ENCODE data around the gene SPATA2L.

SPATA2L gene

DNA sequence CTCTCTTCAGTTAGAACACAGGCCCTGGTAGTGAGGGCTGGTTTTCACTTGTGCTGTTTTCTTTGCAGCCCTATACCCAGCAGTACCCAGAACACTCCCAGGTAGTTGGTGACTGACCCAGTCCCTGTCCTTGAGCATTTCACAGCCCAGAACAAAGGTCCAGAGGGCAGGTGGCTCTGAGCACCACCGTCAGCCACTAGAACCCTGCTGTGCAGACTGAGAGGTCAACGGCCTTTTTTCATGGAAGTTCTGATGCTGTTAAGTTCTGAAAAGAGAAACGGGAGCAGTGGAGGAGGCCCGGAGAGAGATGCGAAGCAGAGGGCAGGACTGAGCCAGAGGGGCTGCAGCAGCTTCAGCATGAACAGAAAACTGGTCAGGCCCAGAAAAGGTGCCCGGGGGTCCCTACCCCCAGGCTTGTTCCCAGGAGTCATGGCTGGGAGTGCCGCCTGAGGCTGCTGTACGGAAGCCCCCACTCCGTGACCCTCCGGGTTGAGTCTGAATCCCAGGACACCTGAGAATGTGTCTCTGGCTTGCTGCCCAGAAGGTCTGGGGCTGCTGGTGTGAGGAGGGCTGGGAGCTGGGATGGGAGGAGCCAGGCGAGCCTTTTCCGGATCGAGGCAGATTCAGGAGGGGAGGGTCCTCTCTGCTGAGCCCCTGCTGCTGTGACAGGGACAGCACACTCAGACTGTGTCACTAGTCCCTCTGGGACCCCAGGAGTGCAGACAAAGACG is 28.5 kb upstream of the SPATA2L start:
- TF ChIP-seq PAX5 (IDR thresholded peaks at IDR 0.05; ENCODE audit: insufficient read depth, low read length, severe bottlenecking) = no peak
- TF ChIP-seq SPI1 (IDR thresholded peaks at IDR 0.05; ENCODE audit: low read depth, low read length) = no peak
- TF ChIP-seq POLR2AphosphoS5 (IDR thresholded peaks at IDR 0.05; ENCODE audit: low read depth, low read length) = no peak; the same call in 1 of the 2 replicates
- no peak for TF ChIP-seq TAF1 (IDR thresholded peaks at IDR 0.05; ENCODE audit: low read depth, low read length)
- no peak for TF ChIP-seq POU2F2 (IDR thresholded peaks at IDR 0.05; ENCODE audit: low read depth, low read length)
- TF ChIP-seq POLR2A (IDR thresholded peaks at IDR 0.05; ENCODE audit: low read depth, low read length) = no peak
- no peak for FAIRE-seq
- no peak for DNase-seq (ENCODE audit: insufficient read length, low spot score)

DNA sequence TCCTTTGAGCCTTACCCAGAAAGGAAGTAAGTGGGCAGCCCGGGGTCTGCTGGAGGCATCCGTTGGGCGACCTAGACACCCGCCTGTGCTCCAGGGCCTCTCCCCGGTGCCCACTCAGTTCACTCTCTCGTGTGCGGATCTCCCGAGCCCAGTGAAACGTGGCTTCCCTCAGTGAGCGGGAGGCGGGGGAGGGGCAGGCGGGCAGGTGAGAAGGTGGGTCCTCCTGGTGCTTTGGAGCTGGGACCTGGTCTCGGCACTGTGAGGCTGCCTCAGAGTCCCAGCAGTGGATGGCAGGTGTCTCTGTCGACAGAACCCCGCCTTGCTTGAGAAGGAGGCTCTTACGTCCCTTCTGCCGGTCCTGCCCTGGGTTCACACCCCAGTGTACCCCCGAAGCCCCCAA is 27.8 kb upstream of the SPATA2L start:
- no peak for DNase-seq (ENCODE audit: insufficient read length, low spot score)
- no peak for FAIRE-seq
- TF ChIP-seq PAX5 (IDR thresholded peaks at IDR 0.05; ENCODE audit: insufficient read depth, low read length, severe bottlenecking) = no peak
- TF ChIP-seq TAF1 (IDR thresholded peaks at IDR 0.05; ENCODE audit: low read depth, low read length) = no peak
- no peak for TF ChIP-seq POU2F2 (IDR thresholded peaks at IDR 0.05; ENCODE audit: low read depth, low read length)
- TF ChIP-seq POLR2AphosphoS5 (IDR thresholded peaks at IDR 0.05; ENCODE audit: low read depth, low read length) = no peak; the same call in 1 of the 2 replicates
- TF ChIP-seq POLR2A (IDR thresholded peaks at IDR 0.05; ENCODE audit: low read depth, low read length) = no peak
- TF ChIP-seq SPI1 (IDR thresholded peaks at IDR 0.05; ENCODE audit: low read depth, low read length) = no peak

DNA sequence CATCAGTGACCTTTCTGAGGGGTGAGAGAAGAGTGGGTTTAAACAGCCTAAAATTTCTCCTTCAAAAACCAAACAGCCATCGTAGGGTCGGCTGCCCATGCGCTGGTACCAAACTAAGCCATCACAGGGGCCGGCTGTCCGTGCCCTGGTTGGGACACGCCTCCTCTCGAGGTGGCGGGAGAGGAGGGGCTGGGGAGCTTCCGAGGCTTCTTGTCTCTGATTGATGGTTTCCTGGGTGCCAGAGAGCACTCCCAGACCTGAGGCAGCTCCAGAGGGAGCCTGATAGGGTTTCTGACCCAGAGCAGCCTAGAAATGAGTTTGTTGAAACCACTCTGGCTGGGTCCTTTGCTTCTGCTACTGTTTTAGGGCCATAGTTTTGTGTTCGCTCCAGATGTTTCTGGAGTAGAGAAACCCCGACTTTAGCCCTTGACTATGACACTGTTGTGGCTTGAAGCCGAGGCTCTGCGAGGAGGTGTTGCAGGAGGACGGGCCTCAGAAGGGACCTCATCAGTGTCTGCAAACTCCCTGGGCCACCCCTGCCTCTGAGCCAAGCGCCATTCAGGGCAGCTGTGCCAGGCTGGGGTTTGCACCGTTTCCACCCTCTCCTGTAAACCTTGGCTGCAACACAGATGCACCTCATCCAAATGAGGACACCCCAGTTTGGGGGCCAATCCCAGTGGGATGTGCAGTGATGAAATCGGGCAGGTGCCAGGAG is 26.1 kb upstream of the SPATA2L start:
- TF ChIP-seq TAF1 (IDR thresholded peaks at IDR 0.05; ENCODE audit: low read depth, low read length) (no peak), POLR2A (IDR thresholded peaks at IDR 0.05; ENCODE audit: low read depth, low read length) (no peak), PAX5 (IDR thresholded peaks at IDR 0.05; ENCODE audit: insufficient read depth, low read length, severe bottlenecking) (no peak), SPI1 (IDR thresholded peaks at IDR 0.05; ENCODE audit: low read depth, low read length) (no peak), POLR2AphosphoS5 (IDR thresholded peaks at IDR 0.05; ENCODE audit: low read depth, low read length) (no peak), POU2F2 (IDR thresholded peaks at IDR 0.05; ENCODE audit: low read depth, low read length) (no peak)
- FAIRE-seq = no peak
- DNase-seq (ENCODE audit: insufficient read length, low spot score) = no peak

DNA sequence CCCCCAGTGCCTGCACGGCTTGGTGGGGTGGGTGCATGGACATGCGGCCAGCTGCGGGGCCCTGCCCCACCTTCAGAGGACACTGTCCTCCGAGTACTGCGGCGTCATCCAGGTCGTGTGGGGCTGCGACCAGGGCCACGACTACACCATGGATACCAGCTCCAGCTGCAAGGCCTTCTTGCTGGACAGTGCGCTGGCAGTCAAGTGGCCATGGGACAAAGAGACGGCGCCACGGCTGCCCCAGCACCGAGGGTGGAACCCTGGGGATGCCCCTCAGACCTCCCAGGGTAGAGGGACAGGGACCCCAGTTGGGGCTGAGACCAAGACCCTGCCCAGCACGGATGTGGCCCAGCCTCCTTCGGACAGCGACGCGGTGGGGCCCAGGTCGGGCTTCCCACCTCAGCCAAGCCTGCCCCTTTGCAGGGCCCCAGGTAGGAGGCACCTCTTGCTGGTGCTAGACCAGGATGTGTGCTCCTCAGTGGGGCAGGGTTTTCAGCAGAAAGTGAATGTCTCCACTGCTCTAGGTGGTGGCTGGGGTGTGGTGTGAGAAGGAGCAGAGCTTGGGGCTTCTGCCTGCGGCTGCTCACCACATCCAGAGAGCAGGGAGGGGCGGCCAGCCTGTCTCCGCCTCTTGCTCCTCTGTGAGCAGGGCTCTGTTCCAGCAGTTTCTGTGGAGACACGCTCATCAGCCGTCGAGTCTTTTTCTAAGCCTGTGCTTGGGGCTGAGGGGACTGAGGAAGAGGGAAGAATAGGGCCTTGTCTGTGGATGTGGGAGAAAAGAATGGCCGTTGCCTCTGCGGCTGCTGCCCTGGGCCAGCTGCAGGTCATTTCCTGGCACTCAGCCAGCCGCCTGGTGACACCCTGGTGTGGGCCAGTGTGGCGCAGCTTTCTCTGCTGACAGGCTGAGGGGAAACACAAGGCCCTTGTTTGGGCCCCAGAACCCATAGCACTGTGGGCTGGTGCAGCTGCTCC is 22.1 kb upstream of the SPATA2L start:
- no peak for TF ChIP-seq PAX5 (IDR thresholded peaks at IDR 0.05; ENCODE audit: insufficient read depth, low read length, severe bottlenecking)
- no peak for TF ChIP-seq TAF1 (IDR thresholded peaks at IDR 0.05; ENCODE audit: low read depth, low read length)
- 0 out of 2 replicates have a peak, but pooled peaks have one; percentile 22 for TF ChIP-seq POLR2A (IDR thresholded peaks at IDR 0.05; ENCODE audit: low read depth, low read length)
- no peak for TF ChIP-seq POU2F2 (IDR thresholded peaks at IDR 0.05; ENCODE audit: low read depth, low read length)
- no peak for TF ChIP-seq POLR2AphosphoS5 (IDR thresholded peaks at IDR 0.05; ENCODE audit: low read depth, low read length)
- FAIRE-seq = no peak
- DNase-seq (ENCODE audit: insufficient read length, low spot score) = no peak

DNA sequence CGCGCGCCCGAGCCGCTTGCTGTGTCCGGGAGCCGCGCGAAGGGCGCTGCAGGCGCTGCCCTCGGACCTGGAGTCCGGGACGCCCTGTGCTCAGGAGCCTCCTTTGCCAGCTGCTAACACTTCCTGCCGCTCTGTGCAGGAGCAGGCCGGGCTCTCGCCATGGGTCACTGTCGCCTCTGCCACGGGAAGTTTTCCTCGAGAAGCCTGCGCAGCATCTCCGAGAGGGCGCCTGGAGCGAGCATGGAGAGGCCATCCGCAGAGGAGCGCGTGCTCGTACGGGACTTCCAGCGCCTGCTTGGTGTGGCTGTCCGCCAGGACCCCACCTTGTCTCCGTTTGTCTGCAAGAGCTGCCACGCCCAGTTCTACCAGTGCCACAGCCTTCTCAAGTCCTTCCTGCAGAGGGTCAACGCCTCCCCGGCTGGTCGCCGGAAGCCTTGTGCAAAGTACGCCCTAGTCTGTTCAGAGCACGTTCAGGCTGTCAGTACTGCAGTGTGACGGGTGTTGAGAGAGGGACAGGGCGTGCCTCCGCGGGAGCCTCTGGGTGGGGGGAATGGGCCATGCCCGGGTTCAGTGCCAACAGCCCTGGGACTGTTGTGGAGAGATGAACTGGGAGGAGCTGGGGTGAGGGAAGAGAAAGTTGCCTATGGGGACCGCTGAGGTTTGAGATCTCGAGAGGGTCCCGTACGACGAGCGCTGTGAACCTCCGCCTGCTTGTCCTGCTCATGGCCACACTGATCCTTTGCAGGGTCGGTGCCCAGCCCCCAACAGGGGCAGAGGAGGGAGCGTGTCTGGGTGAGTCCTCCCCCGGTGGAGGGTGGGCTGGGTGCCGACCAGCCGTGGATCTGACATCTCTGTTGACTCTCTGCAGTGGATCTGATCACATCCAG is 21.1 kb upstream of the SPATA2L start:
- peak; percentile 88 for FAIRE-seq
- TF ChIP-seq POLR2A (IDR thresholded peaks at IDR 0.05; ENCODE audit: low read depth, low read length) = no peak; the same call in 1 of the 2 replicates
- peak; percentile 56 for DNase-seq (ENCODE audit: insufficient read length, low spot score)

DNA sequence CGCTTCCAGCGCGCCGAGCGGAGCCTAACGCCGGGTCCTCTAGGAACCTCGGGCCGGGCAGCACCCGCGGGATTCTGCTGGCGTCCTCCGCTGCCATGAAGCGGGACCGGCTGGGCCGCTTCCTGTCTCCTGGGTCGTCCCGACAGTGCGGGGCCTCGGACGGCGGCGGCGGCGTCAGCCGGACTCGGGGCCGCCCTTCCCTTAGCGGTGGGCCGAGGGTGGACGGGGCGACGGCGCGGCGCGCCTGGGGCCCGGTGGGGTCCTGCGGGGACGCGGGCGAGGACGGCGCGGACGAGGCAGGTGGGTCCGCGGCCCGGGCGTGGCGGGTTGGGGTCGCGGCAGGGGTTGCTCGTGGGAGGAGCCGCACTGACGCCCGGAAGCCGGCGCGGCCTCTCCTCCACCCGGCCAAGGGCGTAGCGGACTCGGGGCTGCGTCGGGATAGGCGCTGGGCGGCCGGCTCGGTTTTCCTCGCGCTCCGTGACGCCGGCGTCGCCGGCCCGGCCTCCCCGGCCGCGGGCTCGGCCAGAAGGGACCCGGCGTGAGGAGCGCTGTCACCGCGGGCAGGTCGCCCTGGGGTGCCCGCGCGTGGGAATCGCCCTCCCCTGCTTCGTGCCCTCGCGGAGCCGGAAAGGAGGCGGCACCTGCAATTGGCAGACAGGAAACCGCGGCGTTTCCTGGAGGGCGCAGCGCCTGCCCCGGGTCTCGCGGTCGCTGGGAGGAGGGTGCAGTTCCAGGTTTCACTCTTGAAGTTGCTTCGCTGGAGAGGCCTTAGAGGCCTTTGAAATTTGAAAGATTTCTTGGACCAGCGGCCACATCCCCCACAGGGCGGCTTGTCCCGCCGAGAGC is 20.3 kb upstream of the SPATA2L start:
- FAIRE-seq (peak; percentile 75), DNase-seq (ENCODE audit: insufficient read length, low spot score) (no peak)

DNA sequence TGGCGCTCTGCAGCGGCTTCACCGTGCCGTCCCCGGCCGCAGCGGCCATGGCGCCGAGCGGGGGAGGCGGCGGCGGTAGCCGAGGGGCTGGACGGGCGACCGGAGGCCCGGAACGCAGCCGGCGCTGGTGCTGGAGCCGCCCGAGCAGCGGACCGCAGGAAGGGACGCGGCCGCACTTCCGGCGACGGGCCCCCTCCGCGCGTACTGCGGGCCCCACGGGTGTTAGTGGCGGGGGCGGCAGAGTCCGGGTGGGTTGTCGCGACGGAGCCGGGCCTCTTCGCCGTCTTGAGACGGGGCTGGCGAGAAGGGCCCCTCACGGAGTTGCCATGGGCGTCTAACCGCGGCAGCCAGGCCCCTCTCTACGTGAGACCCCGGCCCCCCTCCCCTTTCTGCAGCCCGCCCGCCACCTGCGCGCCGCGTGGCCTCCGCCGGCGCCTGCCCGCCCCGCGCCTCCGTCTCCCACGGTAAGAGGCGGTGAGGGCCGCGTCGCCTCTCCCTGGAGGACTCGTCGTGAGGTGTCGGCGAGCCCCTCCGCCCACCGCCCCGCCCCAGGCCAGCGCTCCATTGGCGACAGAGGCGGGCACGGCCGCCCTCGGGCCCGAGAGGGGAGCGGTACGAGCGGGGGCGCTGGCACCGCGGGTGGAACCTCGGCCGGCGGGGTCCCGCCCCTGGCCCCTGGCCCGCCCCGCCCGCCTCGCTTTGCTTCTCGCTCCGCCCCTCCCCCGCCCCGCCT is 19.5 kb upstream of the SPATA2L start, which contains the start of the genes VPS9D1 and ZNF276:
Gene VPS9D1, minus strand, starts transcription at position 86 of the 733 bp plus-strand sequence. Its CDS starts 37 bp downstream, at position 49.
Gene ZNF276, plus strand, starts transcription at position 725 of the 733 bp plus-strand sequence. CDS start 104 bp downstream, outside the sequence.
- DNase-seq (ENCODE audit: insufficient read length, low spot score) = peak; percentile 76
- peak; percentile 66 for FAIRE-seq
- TF ChIP-seq SPI1 (IDR thresholded peaks at IDR 0.05; ENCODE audit: low read depth, low read length) = no peak
- peak; percentile 73 for TF ChIP-seq TAF1 (IDR thresholded peaks at IDR 0.05; ENCODE audit: low read depth, low read length)
- peak; percentile 64 for TF ChIP-seq PAX5 (IDR thresholded peaks at IDR 0.05; ENCODE audit: insufficient read depth, low read length, severe bottlenecking)
- TF ChIP-seq POU2F2 (IDR thresholded peaks at IDR 0.05; ENCODE audit: low read depth, low read length) = peak; percentile 81
- peak; percentile 37; the same call in 1 of the 2 replicates for TF ChIP-seq POLR2AphosphoS5 (IDR thresholded peaks at IDR 0.05; ENCODE audit: low read depth, low read length)
- 0 out of 2 replicates have a peak, but pooled peaks have one; percentile 17 for TF ChIP-seq POLR2A (IDR thresholded peaks at IDR 0.05; ENCODE audit: low read depth, low read length)

More for the DNA sequence above, 20.3 kb upstream of the SPATA2L start:
- no peak for TF ChIP-seq PAX5 (IDR thresholded peaks at IDR 0.05; ENCODE audit: insufficient read depth, low read length, severe bottlenecking)
